Breast epithelium (tissue), 4 donors: ENCODE results near the gene SKIL. TPM values are rescaled to one million over a fixed set of nuclear protein-coding genes. Genes with fewer than 3 reads are reported as not detected.

Experiments used
- DNase-seq, 2 donors: peaks; one replicate each; pipeline ENCODE4 v3.0.0-alpha.2; 2019; ENCODE audit warnings: low spot score in 2 of 2
- H3K27ac ChIP-seq, 2 donors: fragments of 200-600 bp; sonication (generic) in 1 of 2; one replicate each; pipeline ENCODE4 v1.5.1; 2016 to 2019; ENCODE audit warnings: mild to moderate bottlenecking in 1 of 2
- H3K27me3 ChIP-seq, 2 donors: fragments of 200-600 bp; sonication (generic) in 1 of 2; one replicate each; pipeline versions ENCODE4 v1.5.1 to v1.6.0; 2017 to 2019; ENCODE audit warnings: control low read depth in 1 of 2, mild to moderate bottlenecking in 1 of 2
- H3K36me3 ChIP-seq: fragments of 200-600 bp; one replicate; pipeline ENCODE4 v1.5.1; 2019
- H3K4me1 ChIP-seq, 2 donors: fragments of 200-600 bp; sonication (generic); one replicate each; pipeline ENCODE4 v1.5.1; 2016 to 2019; ENCODE audit warnings: control low read depth in 1 of 2
- H3K4me3 ChIP-seq, 3 donors: fragments of 200-600 bp; sonication (generic); 1 replicate in 2 of 3; 2 replicates in 1 of 3; pipeline ENCODE4 v1.5.1; 2016 to 2019; ENCODE audit warnings: mild to moderate bottlenecking in 3 of 3, moderate library complexity in 2 of 3
- H3K9me3 ChIP-seq, 2 donors: fragments of 200-600 bp; sonication (generic) in 1 of 2; one replicate each; pipeline ENCODE4 v1.5.1; 2016 to 2019; ENCODE audit warnings: control low read depth in 1 of 2
- CTCF ChIP-seq, 3 donors: fragments of 450-650 bp; IDR thresholded peaks; one replicate each; pipeline ENCODE4 v1.5.1; 2016 to 2017; ENCODE audit warnings: antibody characterized with exemption in 3 of 3, mild to moderate bottlenecking in 3 of 3, moderate library complexity in 3 of 3
- POLR2A ChIP-seq: fragments of 450-650 bp; IDR thresholded peaks from one replicate; pipeline ENCODE4 v1.6.1; 2016; ENCODE audit warnings: antibody characterized with exemption, mild to moderate bottlenecking, moderate library complexity
- POLR2AphosphoS5 ChIP-seq, 3 donors: sonication (generic); formaldehyde crosslinking; IDR thresholded peaks; one replicate each; pipeline ENCODE4 v1.6.1; 2017; ENCODE audit warnings: antibody characterized with exemption in 3 of 3
- intact Hi-C: fragments of 100-400 bp; cut with DNase I; formaldehyde crosslinking; loops from one replicate; pipeline ENCODE4 v1.15.1; 2023; ENCODE audit warnings: low total_unique reads
- total RNA-seq, 3 donors: library from RNA; depleted of rRNA; stranded (reverse); fragments of >200 nt; gene quantifications; one replicate each; pipeline ENCODE4 v1.1.0, GENCODE V29; 2016

Gene SKIL
- total RNA-seq, 3 donors from 2014 or later: 37.0 to 64.5 (median 53.1) TPM

- H3K4me1 ChIP-seq: no peaks in the 10 kb centered on the region
- DNase-seq: no peak
- peak overlapping the region; percentile 62 to 82 for H3K27ac ChIP-seq
- peak overlapping the region in 2 of 3 donors; percentile 6 to 32 for H3K4me3 ChIP-seq
- intact Hi-C loops: no loop called here
- no peaks in the 10 kb centered on the region for H3K27me3 ChIP-seq
- no peaks in the 10 kb centered on the region for H3K36me3 ChIP-seq
- TF ChIP-seq POLR2AphosphoS5 (IDR thresholded peaks at IDR 0.05) (no peak), CTCF (IDR thresholded peaks at IDR 0.05) (no peak), POLR2A (no peak)
- no peaks in the 10 kb centered on the region for H3K9me3 ChIP-seq
Measured at GRCh38 chr3:170426240-170426797, 68.8 kb downstream of the SKIL start.

- no peak overlapping the region for H3K4me3 ChIP-seq
- no peaks in the 10 kb centered on the region for H3K4me1 ChIP-seq
- no peaks in the 10 kb centered on the region for H3K9me3 ChIP-seq
- no peaks in the 10 kb centered on the region for H3K27me3 ChIP-seq
- peak overlapping the region in 1 of 2 donors; percentile 67 for H3K27ac ChIP-seq
- no peak for DNase-seq
- H3K36me3 ChIP-seq: no peaks in the 10 kb centered on the region
- no peak for TF ChIP-seq POLR2AphosphoS5 (IDR thresholded peaks at IDR 0.05)
- intact Hi-C loops: no loop called here
Measured at GRCh38 chr3:170428095-170428494, 70.6 kb downstream of the SKIL start.

GRCh38 chr3:170429050-170429449 is 71.5 kb downstream of the SKIL start:
- Histone ChIP-seq H3K9me3 (no peaks in the 10 kb centered on the region), H3K27me3 (no peaks in the 10 kb centered on the region), H3K4me3 (peak overlapping the region in 1 of 3 donors; percentile 19), H3K4me1 (no peaks in the 10 kb centered on the region), H3K36me3 (no peaks in the 10 kb centered on the region), H3K27ac (peak overlapping the region; percentile 55 to 67)
- intact Hi-C loops: no loop called here
- peak in 1 of 2 donors; percentile 63 for DNase-seq
- TF ChIP-seq POLR2A (no peak), CTCF (IDR thresholded peaks at IDR 0.05) (no peak), POLR2AphosphoS5 (IDR thresholded peaks at IDR 0.05) (no peak)

- intact Hi-C loops: no loop called here
- no peaks in the 10 kb centered on the region for H3K4me1 ChIP-seq
- peak overlapping the region; percentile 19 to 67 for H3K27ac ChIP-seq
Measured at GRCh38 chr3:170431054-170431453, 73.5 kb downstream of the SKIL start.

GRCh38 chr3:170432416-170432815 is 74.9 kb downstream of the SKIL start:
- H3K4me1 ChIP-seq: no peaks in the 10 kb centered on the region
- no peak overlapping the region for H3K27ac ChIP-seq
- H3K27me3 ChIP-seq: no peaks in the 10 kb centered on the region
- intact Hi-C loops: no loop called here
- no peak for DNase-seq
- no peaks in the 10 kb centered on the region for H3K36me3 ChIP-seq
- H3K9me3 ChIP-seq: no peaks in the 10 kb centered on the region
- H3K4me3 ChIP-seq: no peak overlapping the region
- no peak for TF ChIP-seq CTCF (IDR thresholded peaks at IDR 0.05)
- no peak for TF ChIP-seq POLR2A
- no peak for TF ChIP-seq POLR2AphosphoS5 (IDR thresholded peaks at IDR 0.05)

More at GRCh38 chr3:170431054-170431453, 73.5 kb downstream of the SKIL start:
- no peak for DNase-seq
- TF ChIP-seq CTCF (IDR thresholded peaks at IDR 0.05) (peak in 1 of 3 donors; percentile 15), POLR2AphosphoS5 (IDR thresholded peaks at IDR 0.05) (no peak), POLR2A (no peak)
- Histone ChIP-seq H3K4me3 (no peak overlapping the region), H3K9me3 (no peaks in the 10 kb centered on the region), H3K36me3 (no peaks in the 10 kb centered on the region), H3K27me3 (no peaks in the 10 kb centered on the region)

- intact Hi-C loops: no loop called here
- TF ChIP-seq POLR2AphosphoS5 (IDR thresholded peaks at IDR 0.05): no peak
- no peak for TF ChIP-seq CTCF (IDR thresholded peaks at IDR 0.05)
- TF ChIP-seq POLR2A: no peak
- H3K27ac ChIP-seq: no peak overlapping the region
- H3K4me1 ChIP-seq: no peaks in the 10 kb centered on the region
- H3K27me3 ChIP-seq: no peaks in the 10 kb centered on the region
- no peak overlapping the region for H3K4me3 ChIP-seq
- no peaks in the 10 kb centered on the region for H3K36me3 ChIP-seq
- no peaks in the 10 kb centered on the region for H3K9me3 ChIP-seq
- no peak for DNase-seq
Measured at GRCh38 chr3:170436697-170437096, 79.2 kb downstream of the SKIL start.
